ENCODE data around the gene GABBR2. TPM values are rescaled to one million over a fixed set of nuclear protein-coding genes. Genes with fewer than 3 reads are reported as not detected.
"Not testable (repeated sequence)": the region's sequence is repeated elsewhere in the genome, so short reads cannot be mapped to it uniquely, and the experiment has no call there.

Gene GABBR2
- total RNA-seq, 1 donor: 0.27 TPM

DNA sequence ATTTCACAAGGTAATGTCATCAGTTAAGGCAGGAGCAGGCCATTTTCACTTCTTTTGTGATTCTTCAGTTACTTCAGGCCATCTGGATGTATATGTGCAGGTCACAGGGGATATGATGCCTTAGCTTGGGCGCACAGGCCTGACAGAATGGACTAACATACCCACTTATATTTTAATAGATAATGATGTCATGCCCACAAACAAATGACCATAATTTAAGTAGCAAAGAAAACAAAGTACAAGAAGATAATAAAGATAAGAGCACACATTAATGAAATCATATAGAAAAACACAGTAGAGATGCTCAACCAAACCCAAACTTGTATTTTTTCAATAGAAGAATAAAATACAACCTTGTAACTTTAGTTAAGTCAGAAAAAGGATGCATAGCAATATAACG lies 433.6 kb downstream of the GABBR2 start:
- DNase-seq (ENCODE audit: low read depth): no peak
- no peak overlapping the region for H3K4me3 ChIP-seq (ENCODE audit: low read depth, low read length)
- no peak for TF ChIP-seq CTCF (IDR thresholded peaks at IDR 0.05; ENCODE audit: insufficient read depth, low read length)

- DNase-seq (ENCODE audit: low read depth): no peak
- TF ChIP-seq CTCF (IDR thresholded peaks at IDR 0.05; ENCODE audit: insufficient read depth, low read length): no peak
- H3K4me3 ChIP-seq (ENCODE audit: low read depth, low read length): no peak overlapping the region
These were observed 436.7 kb downstream of the GABBR2 start for GRCh38 chr9:98272083-98272482.

DNA sequence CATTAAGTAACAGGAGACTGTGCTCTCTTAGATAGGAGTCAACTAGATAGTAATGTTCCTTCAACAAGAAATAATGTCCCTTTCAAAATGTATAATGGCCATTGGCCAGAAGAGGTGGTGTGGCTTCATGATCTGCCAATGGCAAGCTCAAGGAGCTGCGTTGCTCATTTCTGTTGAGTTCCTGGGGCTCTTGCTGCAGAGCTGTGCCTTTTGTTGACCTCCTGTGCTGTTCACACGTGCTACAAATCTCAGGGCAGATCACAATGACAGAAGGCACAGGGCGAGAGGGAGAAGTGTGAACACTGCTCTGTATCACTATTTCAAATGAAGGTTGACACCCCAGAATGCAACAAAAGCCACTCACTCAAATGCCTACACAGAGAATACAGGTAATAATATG lies 437.3 kb downstream of the GABBR2 start:
- no peak overlapping the region for H3K4me3 ChIP-seq (ENCODE audit: low read depth, low read length)
- no peak for DNase-seq (ENCODE audit: low read depth)
- TF ChIP-seq CTCF (IDR thresholded peaks at IDR 0.05; ENCODE audit: insufficient read depth, low read length): no peak

- not testable (repeated sequence) for H3K4me3 ChIP-seq (ENCODE audit: low read depth, low read length); DNase-seq (ENCODE audit: low read depth)
These were observed 438.5 kb downstream of the GABBR2 start for GRCh38 chr9:98270284-98270683.

DNA sequence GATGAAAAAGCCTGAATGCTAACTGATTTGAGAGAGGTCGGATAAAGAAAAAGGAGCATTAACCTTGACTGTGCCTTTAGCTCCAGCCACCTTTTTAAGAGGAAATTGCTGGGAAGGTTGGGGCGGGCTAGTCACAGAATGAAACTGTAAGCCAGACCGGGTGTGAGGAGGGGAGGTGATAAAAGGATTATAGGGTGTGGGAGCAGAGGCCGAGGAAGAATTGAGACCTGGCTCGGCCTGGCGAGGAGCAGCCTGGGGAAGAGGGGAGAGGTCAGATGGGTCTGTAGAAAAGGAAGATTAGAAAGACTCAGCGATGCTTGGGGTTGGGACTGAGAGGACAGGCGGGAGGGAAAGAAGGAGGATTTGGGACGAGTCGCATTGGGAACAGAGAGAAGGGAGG lies 439.1 kb downstream of the GABBR2 start:
- DNase-seq (ENCODE audit: low read depth); H3K4me3 ChIP-seq (ENCODE audit: low read depth, low read length): not testable (repeated sequence)

DNA sequence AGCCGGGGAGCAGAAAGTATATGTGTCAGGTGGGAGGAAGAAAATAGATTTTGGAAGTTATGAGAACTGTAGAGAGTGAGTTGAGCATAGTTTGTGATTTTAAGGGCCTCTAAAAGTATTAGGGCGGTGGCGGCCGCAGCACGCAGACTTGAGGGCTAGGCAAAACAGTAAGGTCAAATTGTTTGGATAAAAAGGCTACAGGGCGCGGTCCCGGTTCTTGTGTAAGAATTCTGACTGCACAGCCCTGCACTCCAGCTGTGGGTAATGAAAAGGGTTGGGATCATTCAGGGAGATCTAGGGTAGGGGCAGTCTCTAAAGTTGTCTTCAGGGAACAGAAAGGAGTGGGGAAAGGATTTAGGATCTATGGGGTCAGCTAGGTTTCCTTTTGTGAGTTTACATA lies 441.2 kb downstream of the GABBR2 start:
- DNase-seq (ENCODE audit: low read depth); H3K4me3 ChIP-seq (ENCODE audit: low read depth, low read length): not testable (repeated sequence)

DNA sequence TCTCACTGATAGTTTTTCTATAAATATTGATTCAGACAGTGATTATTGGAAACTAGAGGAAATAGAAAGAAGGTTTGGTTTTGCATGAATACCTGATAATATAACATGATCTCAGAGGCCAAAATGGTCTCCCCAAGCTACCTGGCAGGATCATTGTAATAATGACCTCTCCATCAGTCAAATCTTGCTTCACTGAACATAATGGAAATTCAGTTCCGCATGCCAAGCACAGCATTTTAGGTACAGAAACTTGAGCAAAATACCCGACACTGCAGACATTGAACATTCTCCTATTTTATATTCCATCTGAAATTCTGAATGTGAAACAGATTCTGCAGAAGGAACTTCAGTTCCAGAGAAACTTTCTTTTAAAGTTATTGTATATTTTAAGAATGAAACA lies 444.2 kb downstream of the GABBR2 start:
- H3K4me3 ChIP-seq (ENCODE audit: low read depth, low read length): no peak overlapping the region
- TF ChIP-seq CTCF (IDR thresholded peaks at IDR 0.05; ENCODE audit: insufficient read depth, low read length): no peak
- no peak for DNase-seq (ENCODE audit: low read depth)

- no peak overlapping the region for H3K4me3 ChIP-seq (ENCODE audit: low read depth, low read length)
- TF ChIP-seq CTCF (IDR thresholded peaks at IDR 0.05; ENCODE audit: insufficient read depth, low read length): peak; percentile 99
- peak; percentile 87 for DNase-seq (ENCODE audit: low read depth)
These were observed 445.0 kb downstream of the GABBR2 start for GRCh38 chr9:98263482-98264357.
